HUDEP-2 (cell line): Measurements from ENCODE around the gene LZTS2.
"Not testable (repeated sequence)": the region's sequence is repeated elsewhere in the genome, so short reads cannot be mapped to it uniquely, and the experiment has no call there.

Experiments
- DNase-seq, 76 experiments: peaks; one replicate each; lab custom pipeline; 2025; ENCODE audit not compliant: unreplicated experiment in 76 of 76; lab: John Stamatoyannopoulos, UW

Gene LZTS2, protein sequence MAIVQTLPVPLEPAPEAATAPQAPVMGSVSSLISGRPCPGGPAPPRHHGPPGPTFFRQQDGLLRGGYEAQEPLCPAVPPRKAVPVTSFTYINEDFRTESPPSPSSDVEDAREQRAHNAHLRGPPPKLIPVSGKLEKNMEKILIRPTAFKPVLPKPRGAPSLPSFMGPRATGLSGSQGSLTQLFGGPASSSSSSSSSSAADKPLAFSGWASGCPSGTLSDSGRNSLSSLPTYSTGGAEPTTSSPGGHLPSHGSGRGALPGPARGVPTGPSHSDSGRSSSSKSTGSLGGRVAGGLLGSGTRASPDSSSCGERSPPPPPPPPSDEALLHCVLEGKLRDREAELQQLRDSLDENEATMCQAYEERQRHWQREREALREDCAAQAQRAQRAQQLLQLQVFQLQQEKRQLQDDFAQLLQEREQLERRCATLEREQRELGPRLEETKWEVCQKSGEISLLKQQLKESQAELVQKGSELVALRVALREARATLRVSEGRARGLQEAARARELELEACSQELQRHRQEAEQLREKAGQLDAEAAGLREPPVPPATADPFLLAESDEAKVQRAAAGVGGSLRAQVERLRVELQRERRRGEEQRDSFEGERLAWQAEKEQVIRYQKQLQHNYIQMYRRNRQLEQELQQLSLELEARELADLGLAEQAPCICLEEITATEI

GRCh38 chr10:100999742-101000126, at the start of gene LZTS2:
LZTS2 (plus strand) TSS chr10:100999808; CDS start chr10:101002539, 2,731 bp downstream.
- peak in 2 of 76 experiments; percentile 14 to 18 for DNase-seq

DNA sequence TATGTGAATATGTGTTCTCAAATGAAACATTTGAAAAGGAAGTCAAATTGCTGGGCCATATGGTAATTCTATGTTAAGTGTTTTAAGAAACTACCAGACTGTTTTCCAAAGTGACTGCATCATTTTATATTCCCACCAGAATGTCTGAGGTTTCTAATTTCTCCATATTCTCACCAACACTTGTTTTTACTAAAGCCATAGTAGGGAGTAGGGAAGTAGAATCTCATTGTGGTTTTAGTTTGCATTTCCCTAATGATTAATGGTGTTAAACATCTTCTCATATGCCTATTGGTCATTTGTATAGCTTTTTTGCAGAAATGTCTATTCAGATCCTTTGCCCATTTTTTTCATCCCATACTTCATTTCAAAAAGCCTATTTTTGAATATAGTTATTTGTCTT, 39.4 kb upstream of the LZTS2 start:
- DNase-seq: no peak

- no peak for DNase-seq
These were observed 37.1 kb upstream of the LZTS2 start for GRCh38 chr10:100962351-100963080.

DNA sequence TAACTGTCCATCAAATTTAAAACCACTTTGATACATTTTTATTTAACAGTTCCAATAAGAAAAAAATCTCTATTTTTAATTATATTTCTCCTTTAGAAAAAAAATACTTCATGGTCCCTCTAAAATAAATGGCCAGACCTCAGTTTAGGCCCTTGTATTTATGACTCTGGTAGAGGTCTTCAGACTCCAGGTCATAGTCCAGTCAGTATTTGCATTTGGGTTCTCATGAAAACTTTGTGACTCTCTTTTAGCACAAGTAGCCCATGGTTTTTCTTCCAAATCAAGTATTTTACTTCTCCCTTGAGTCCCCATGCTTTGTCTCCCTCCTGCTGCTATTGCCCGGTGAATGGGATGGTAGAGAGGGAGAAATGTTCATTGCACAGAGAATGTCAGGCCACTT, 35.8 kb upstream of the LZTS2 start:
- no peak for DNase-seq

GRCh38 chr10:100965820-100966219, 33.8 kb upstream of the LZTS2 start:
- DNase-seq: no peak

- DNase-seq: no peak
These were observed 32.7 kb upstream of the LZTS2 start for GRCh38 chr10:100966887-100967286.

- DNase-seq: no peak
These were observed 32.3 kb upstream of the LZTS2 start for GRCh38 chr10:100967332-100967731.

GRCh38 chr10:100968062-100968736, 31.4 kb upstream of the LZTS2 start:
- DNase-seq: no peak

DNA sequence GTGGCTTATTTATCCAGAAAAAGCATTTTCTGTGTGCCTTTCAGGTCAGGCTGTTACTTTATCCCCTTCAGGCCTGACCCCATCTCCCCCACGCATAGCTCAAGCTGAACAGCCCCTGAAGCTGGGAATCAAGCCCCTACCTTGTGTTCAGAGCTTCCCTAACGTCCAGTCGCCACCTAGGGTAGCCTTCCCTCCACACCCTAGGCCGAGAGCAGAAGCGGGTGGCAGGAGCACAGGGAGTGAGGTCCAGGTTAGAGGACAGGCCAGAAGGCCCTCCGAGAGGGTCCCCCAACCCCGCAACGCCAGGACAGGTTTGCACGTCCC, 30.8 kb upstream of the LZTS2 start:
- DNase-seq: no peak

GRCh38 chr10:100969187-100970075, 30.2 kb upstream of the LZTS2 start, which contains the start of gene SEMA4G:
SEMA4G (plus strand) TSS chr10:100969504; CDS start chr10:100972913, 3,409 bp downstream.
- DNase-seq: peak in 22 of 76 experiments; percentile 7 to 44 (median 16)

- peak in 15 of 76 experiments; percentile 3 to 26 (median 11) for DNase-seq
These were observed 29.3 kb upstream of the LZTS2 start for GRCh38 chr10:100970076-100970913.

DNA sequence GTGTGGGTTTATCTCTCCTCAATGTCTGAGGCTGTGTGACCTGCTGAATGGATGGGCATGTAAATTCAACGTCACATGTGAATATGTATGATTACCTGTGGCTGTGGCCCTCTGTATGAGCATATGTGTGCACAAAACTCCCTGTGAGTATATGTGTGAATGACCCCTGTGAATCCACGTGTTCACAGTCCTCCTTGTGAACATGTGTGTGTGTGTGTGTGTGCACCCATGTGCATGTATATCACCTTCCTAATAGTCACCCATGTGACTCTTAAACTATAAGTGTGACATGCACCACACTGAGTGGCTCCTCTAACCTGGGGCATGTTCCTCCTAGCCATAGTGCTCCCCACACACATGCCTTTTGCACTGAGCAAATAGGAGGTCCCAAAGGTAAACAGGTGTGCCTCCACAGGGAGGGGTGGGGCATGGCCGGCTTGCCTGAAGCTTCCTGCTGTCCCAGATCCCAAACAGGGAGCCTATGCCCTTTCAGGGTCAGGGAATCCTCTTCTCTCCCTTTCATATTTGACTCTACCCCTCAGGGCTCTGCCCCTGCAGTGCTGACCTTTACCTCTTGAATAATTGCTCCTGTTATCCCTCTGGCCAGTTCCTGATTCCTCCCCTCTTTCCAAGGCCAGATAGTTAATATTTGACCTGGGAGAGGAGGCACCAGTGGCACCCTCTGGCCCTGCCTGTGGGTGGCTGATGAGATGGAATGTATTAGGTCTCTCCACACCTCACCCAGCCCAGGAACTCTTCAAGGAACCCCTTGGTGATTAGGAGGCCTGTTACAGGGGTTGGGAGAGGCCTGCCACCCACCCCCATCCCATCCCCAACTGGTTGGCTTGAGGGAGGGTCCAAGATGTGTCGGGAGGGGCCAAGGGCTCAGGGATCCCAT, 28.4 kb upstream of the LZTS2 start:
- DNase-seq: no peak

DNA sequence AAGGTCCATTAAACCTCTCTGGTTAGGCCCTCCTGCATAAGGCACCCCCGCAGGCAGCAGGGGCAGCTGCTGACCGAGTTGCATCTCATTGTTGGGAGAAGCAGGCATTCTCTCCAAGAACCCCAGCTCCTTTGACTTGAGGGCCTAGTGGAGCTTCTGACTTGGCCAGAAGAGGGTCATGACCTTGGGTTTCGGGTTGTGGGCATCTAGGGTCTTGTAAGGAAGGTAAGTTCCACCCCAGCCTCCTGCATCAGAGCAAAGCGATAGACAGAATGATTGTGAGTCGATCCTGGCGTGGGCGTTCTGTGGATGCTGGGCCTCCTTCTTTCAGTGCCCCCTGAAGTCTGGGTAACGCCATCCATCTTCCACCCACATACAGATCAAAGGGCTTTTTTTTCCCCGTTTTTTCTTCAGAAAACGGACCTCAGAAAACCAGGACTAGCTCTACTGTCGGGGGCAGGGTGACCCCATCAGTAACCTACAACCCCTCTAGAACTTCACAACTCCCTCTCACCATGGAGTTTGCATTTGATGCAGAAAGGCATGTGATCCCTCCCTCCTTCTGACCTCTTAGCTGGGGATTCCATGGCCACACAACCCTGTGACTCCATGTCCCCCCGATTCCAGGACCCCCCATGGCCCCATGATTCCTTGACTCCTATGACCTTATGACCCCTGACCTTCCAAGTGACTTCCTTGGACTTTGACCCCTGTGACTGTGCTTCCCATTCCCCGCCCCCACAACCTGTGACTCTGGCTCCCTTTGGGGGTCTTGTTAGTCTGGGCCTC, 27.3 kb upstream of the LZTS2 start:
- no peak for DNase-seq

DNA sequence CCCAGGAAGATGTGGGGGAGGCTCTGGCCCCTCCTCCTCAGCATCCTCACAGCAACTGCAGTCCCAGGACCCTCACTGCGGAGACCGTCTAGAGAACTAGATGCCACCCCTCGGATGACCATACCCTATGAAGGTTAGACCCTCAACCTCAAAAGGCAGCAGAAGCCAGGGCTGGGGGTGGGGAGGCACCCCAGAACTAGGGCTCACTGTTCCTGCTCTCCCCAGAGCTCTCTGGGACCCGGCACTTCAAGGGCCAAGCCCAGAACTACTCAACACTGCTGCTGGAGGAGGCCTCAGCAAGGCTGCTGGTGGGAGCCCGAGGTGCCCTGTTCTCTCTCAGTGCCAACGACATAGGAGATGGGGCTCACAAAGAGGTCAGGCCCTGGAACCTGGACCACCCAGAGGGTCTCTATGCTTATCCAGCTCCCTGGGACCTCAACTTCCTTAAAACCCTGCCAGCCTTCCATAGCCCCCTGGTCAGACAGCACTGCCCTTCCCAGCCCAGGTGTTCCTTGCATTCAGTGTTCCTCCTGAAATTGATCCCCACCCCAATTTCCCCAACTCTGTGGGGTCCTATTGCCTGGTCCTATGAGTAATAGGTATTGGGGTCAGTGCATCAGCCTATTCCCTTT, 26.6 kb upstream of the LZTS2 start:
- DNase-seq: no peak

DNA sequence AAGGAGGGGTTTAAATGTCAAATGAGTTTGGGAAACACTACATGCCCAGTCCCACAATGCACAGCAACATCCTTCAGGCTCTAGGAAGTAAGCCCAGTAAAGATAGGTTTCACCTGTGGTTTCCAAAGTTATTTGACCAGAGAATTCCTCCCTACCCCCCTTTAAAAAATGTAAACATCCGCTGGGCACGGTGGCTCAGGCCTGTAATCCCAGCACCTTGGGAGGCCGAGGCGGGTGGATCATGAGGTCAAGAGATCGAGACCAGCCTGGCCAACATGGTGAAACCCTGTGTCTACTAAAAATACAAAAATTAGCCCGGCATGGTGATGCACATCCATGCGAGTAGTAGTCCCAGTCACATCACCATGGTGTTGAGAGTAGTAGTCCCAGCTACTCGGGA, 24.2 kb upstream of the LZTS2 start:
- not testable (repeated sequence) for DNase-seq

- no peak for DNase-seq
These were observed 22.7 kb upstream of the LZTS2 start for GRCh38 chr10:100976906-100977305.

GRCh38 chr10:100977436-100977835, 22.2 kb upstream of the LZTS2 start:
- DNase-seq: no peak
